H9 (cell line): ENCODE results near the gene C1QTNF9B. TPM values are rescaled to one million over a fixed set of nuclear protein-coding genes. Genes with fewer than 3 reads are reported as not detected.

Experiments
- DNase-seq: peaks from one replicate; pipeline ENCODE4 v3.0.0-alpha.2; 2017
- H2AFZ ChIP-seq: one replicate; pipeline ENCODE4 v1.6.1; 2013; ENCODE audit warnings: mild to moderate bottlenecking, low read length, control low read depth, moderate library complexity
- H2AK5ac ChIP-seq: 2 replicates; pipeline ENCODE4 v1.6.1; 2013; ENCODE audit warnings: low read length, control low read depth, mixed read lengths; ENCODE audit not compliant: insufficient read length
- H2BK120ac ChIP-seq: one replicate; pipeline ENCODE4 v1.6.1; 2013; ENCODE audit warnings: low read depth, mild to moderate bottlenecking, low read length, control low read depth, inconsistent platforms; ENCODE audit not compliant: poor library complexity, severe bottlenecking
- H2BK12ac ChIP-seq: 2 replicates; pipeline ENCODE4 v1.6.1; 2013; ENCODE audit warnings: low read length, control low read depth, mixed read lengths, low read depth; ENCODE audit not compliant: insufficient read length
- H2BK15ac ChIP-seq: 2 replicates; pipeline ENCODE4 v1.6.1; 2013; ENCODE audit warnings: low read depth, low read length, control low read depth
- H2BK20ac ChIP-seq: one replicate; pipeline ENCODE4 v1.6.1; 2013; ENCODE audit warnings: low read depth, mild to moderate bottlenecking, low read length, control low read depth, inconsistent platforms; ENCODE audit not compliant: poor library complexity, severe bottlenecking
- H2BK5ac ChIP-seq: 2 replicates; pipeline ENCODE4 v1.6.1; 2013; ENCODE audit warnings: low read length, control low read depth, mixed read lengths; ENCODE audit not compliant: insufficient read length
- H3K14ac ChIP-seq: 2 replicates; pipeline ENCODE4 v1.6.1; 2013; ENCODE audit warnings: low read length, control low read depth; ENCODE audit not compliant: insufficient read depth
- H3K18ac ChIP-seq: 2 replicates; pipeline ENCODE4 v1.6.1; 2013; ENCODE audit warnings: low read depth, mild to moderate bottlenecking, mixed read lengths, low read length, control low read depth; ENCODE audit not compliant: insufficient read length
- H3K23ac ChIP-seq: 2 replicates; pipeline ENCODE4 v1.6.1; 2013; ENCODE audit warnings: low read length, control low read depth, mixed read lengths, low read depth; ENCODE audit not compliant: insufficient read length
- H3K23me2 ChIP-seq: 2 replicates; pipeline ENCODE4 v1.6.1; 2013; ENCODE audit warnings: low read depth, mild to moderate bottlenecking, mixed read lengths, low read length, control low read depth; ENCODE audit not compliant: insufficient read length, poor library complexity, severe bottlenecking
- H3K27ac ChIP-seq: 2 replicates; pipeline ENCODE4 v1.5.1; 2013; ENCODE audit warnings: low read length, control low read depth, mixed read lengths, low read depth; ENCODE audit not compliant: insufficient read length
- H3K27me3 ChIP-seq: 2 replicates; pipeline ENCODE4 v1.6.1; 2013; ENCODE audit warnings: low read length, control low read depth, inconsistent platforms; ENCODE audit not compliant: insufficient read depth
- H3K4ac ChIP-seq: 2 replicates; pipeline ENCODE4 v1.6.1; 2013; ENCODE audit warnings: low read depth, mild to moderate bottlenecking, control low read depth, inconsistent platforms, low read length, moderate library complexity
- H3K4me1 ChIP-seq: 2 replicates; pipeline ENCODE4 v1.6.1; 2013; ENCODE audit warnings: low read length, control low read depth, inconsistent platforms; ENCODE audit not compliant: insufficient read depth
- H3K4me2 ChIP-seq: 2 replicates; pipeline ENCODE4 v1.6.1; 2013; ENCODE audit warnings: low read length, control low read depth, mixed read lengths; ENCODE audit not compliant: insufficient read length, insufficient read depth
- H3K56ac ChIP-seq: 2 replicates; pipeline ENCODE4 v1.6.1; 2013; ENCODE audit warnings: low read depth, mild to moderate bottlenecking, mixed read lengths, low read length, control low read depth; ENCODE audit not compliant: insufficient read length
- H3K79me1 ChIP-seq: 2 replicates; pipeline ENCODE4 v1.6.1; 2013; ENCODE audit warnings: low read depth, mild to moderate bottlenecking, moderate library complexity, low read length, control low read depth, inconsistent platforms; ENCODE audit not compliant: insufficient read depth, poor library complexity, severe bottlenecking
- H3K79me2 ChIP-seq: 2 replicates; pipeline ENCODE4 v1.6.1; 2013; ENCODE audit warnings: low read length, control low read depth, inconsistent platforms; ENCODE audit not compliant: insufficient read depth
- H3K9ac ChIP-seq: 2 replicates; pipeline ENCODE4 v1.6.1; 2013; ENCODE audit warnings: low read length, control low read depth, mixed read lengths; ENCODE audit not compliant: insufficient read length; ENCODE audit errors: extremely low read depth
- H3K9me3 ChIP-seq: one replicate; pipeline ENCODE4 v1.6.1; 2013; ENCODE audit warnings: low read depth, low read length, inconsistent platforms; ENCODE audit not compliant: control insufficient read depth
- H3T11ph ChIP-seq: one replicate; pipeline ENCODE4 v1.6.1; 2013; ENCODE audit warnings: mild to moderate bottlenecking, low read length, control low read depth, inconsistent platforms
- H4K20me1 ChIP-seq: one replicate; pipeline ENCODE4 v1.6.1; 2013; ENCODE audit not compliant: control insufficient read depth, insufficient read length, insufficient read depth
- H4K5ac ChIP-seq: 2 replicates; pipeline ENCODE4 v1.6.1; 2013; ENCODE audit warnings: low read depth, mild to moderate bottlenecking, mixed read lengths, low read length, control low read depth; ENCODE audit not compliant: insufficient read length
- H4K8ac ChIP-seq: replicated peaks from 2 replicates; pipeline ENCODE4 v1.6.1; 2013; ENCODE audit warnings: low read length, control low read depth, mixed read lengths, low read depth; ENCODE audit not compliant: insufficient read length
- H4K91ac ChIP-seq: 2 replicates; pipeline ENCODE4 v1.6.1; 2013; ENCODE audit warnings: low read depth, mild to moderate bottlenecking, moderate library complexity, mixed read lengths, low read length, control low read depth; ENCODE audit not compliant: insufficient read length
- H3K27ac Mint-ChIP-seq, 3 experiments: 2 replicates in 2 of 3; 3 replicates in 1 of 3; pipeline ENCODE4 v1.8.0; 2020 to 2021; ENCODE audit warnings: mixed read lengths in 3 of 3, mild to moderate bottlenecking in 1 of 3, moderate library complexity in 1 of 3
- H3K27me3 Mint-ChIP-seq: 2 replicates; pipeline ENCODE4 v1.8.0; 2021; ENCODE audit warnings: low read depth, mild to moderate bottlenecking, moderate library complexity, mixed read lengths
- H3K36me3 Mint-ChIP-seq, 3 experiments: 2 replicates in 2 of 3; 3 replicates in 1 of 3; pipeline ENCODE4 v1.8.0; 2020 to 2021; ENCODE audit warnings: low read depth in 3 of 3, mixed read lengths in 3 of 3; ENCODE audit not compliant: insufficient read depth in 1 of 3
- H3K4me1 Mint-ChIP-seq, 2 experiments: 2 replicates each; pipeline ENCODE4 v1.8.0; 2020; ENCODE audit warnings: mixed read lengths in 2 of 2
- H3K4me3 Mint-ChIP-seq, 2 experiments: 2 replicates in 1 of 2; 3 replicates in 1 of 2; pipeline ENCODE4 v1.8.0; 2020 to 2021; ENCODE audit warnings: mild to moderate bottlenecking in 2 of 2, mixed read lengths in 2 of 2, moderate library complexity in 1 of 2
- H3K9me3 Mint-ChIP-seq, 2 experiments: 2 replicates in 1 of 2; 3 replicates in 1 of 2; pipeline ENCODE4 v1.8.0; 2020; ENCODE audit warnings: mild to moderate bottlenecking in 2 of 2, mixed read lengths in 2 of 2, moderate library complexity in 1 of 2
- CTCF ChIP-seq: fragments of 200-600 bp; sonication (generic); conservative IDR thresholded peaks from 3 replicates; pipeline ENCODE4 v1.8.0; 2021; ENCODE audit warnings: antibody characterized with exemption, mild to moderate bottlenecking
- WGBS: extraction: QIAGEN DNeasy Blood & Tissue Kit; methylation state at CpG from one replicate; pipeline ENCODE4 v1.1.7; 2013; ENCODE audit warnings: missing lambda C conversion rate, low lambda C conversion rate, mixed read lengths; ENCODE audit not compliant: insufficient read length; ENCODE audit errors: extremely low coverage; 5-methylcytosine and 5-hydroxymethylcytosine counted together
- total RNA-seq: library from RNA; stranded (reverse); gene quantifications from 2 replicates; pipeline ENCODE4 v1.2.1, GENCODE V29; 2021

Gene C1QTNF9B
- total RNA-seq, 1 experiment from 2014 or later = not detected

GRCh38 chr13:23849670-23850069 lies 47.6 kb downstream of the C1QTNF9B start:
- H3K4me3 Mint-ChIP-seq = no peak overlapping the region
- WGBS = no CpG with 5 or more reads among the region's 2 CpGs

More at GRCh38 chr13:23849670-23850069, 47.6 kb downstream of the C1QTNF9B start:
- TF ChIP-seq CTCF = no peak
- Histone ChIP-seq H3K56ac (no peak overlapping the region), H2BK5ac (no peak overlapping the region), H3K4ac (no peak overlapping the region), H2BK12ac (no peak overlapping the region), H2BK120ac (no peak overlapping the region), H3K79me2 (no peaks in the 10 kb centered on the region), H2BK15ac (no peak overlapping the region), H4K91ac (no peak overlapping the region), H3K4me2 (no peak overlapping the region), H3K23me2 (no peaks in the 10 kb centered on the region), H3K14ac (no peak overlapping the region), H3K27ac (no peak overlapping the region), H3K79me1 (no peaks in the 10 kb centered on the region), H2BK20ac (no peak overlapping the region), H3K9me3 (no peaks in the 10 kb centered on the region), H4K5ac (no peak overlapping the region), H3T11ph (no peak overlapping the region), H2AK5ac (no peak overlapping the region), H4K20me1 (no peaks in the 10 kb centered on the region), H4K8ac (no peak overlapping the region), H3K18ac (no peak overlapping the region), H3K9ac (no peak overlapping the region), H3K27me3 (no peaks in the 10 kb centered on the region), H2AFZ (no peak overlapping the region), H3K23ac (no peak overlapping the region), H3K4me1 (no peaks in the 10 kb centered on the region)
- Mint-ChIP-seq H3K4me1 (no peaks in the 10 kb centered on the region), H3K36me3 (peaks cover 2 to 5% (median 3%) of the 10 kb centered on the region in 3 experiments; a peak in 4 of 7 replicates), H3K27me3 (no peaks in the 10 kb centered on the region), H3K9me3 (no peaks in the 10 kb centered on the region), H3K27ac (no peak overlapping the region)
- DNase-seq = no peak
